Adrenal gland (tissue), 12 donors: Measurements from ENCODE around the gene TMEM63C. TPM values are rescaled to one million over a fixed set of nuclear protein-coding genes. Genes with fewer than 3 reads are reported as not detected.

Experiments
- DNase-seq, 7 donors: peaks; one replicate each; pipeline ENCODE4 v3.0.0-alpha.2; 2019 to 2020
- H3K27ac ChIP-seq, 5 donors: fragments of 200-600 bp; sonication (generic) in 4 of 5; 1 replicate in 3 of 5; 2 replicates in 2 of 5; pipeline versions ENCODE4 v1.5.1 to v1.8.0; 2016 to 2020; ENCODE audit warnings: mild to moderate bottlenecking in 1 of 5
- H3K27me3 ChIP-seq: fragments of 200-600 bp; 2 replicates; pipeline ENCODE4 v1.8.0; 2021
- H3K36me3 ChIP-seq, 2 donors: fragments of 200-600 bp; replicated peaks in 1 of 2; 1 replicate in 1 of 2; 2 replicates in 1 of 2; pipeline versions ENCODE4 v1.5.1 to v1.8.0; 2018 to 2022
- H3K4me1 ChIP-seq, 2 donors: fragments of 200-600 bp; replicated peaks in 1 of 2; 1 replicate in 1 of 2; 2 replicates in 1 of 2; pipeline versions ENCODE4 v1.5.1 to v1.8.0; 2018 to 2021
- H3K4me3 ChIP-seq, 4 donors: fragments of 200-600 bp; sonication (generic) in 3 of 4; one replicate each; pipeline ENCODE4 v1.5.1; 2016 to 2018
- H3K9me3 ChIP-seq, 3 donors: fragments of 200-600 bp; sonication (generic) in 1 of 3; replicated peaks in 1 of 3; 1 replicate in 2 of 3; 2 replicates in 1 of 3; pipeline versions ENCODE4 v1.5.1 to v1.8.0; 2016 to 2021
- POLR2A ChIP-seq, 2 donors: fragments of 450-650 bp; IDR thresholded peaks; one replicate each; pipeline ENCODE4 v1.6.1; 2017; ENCODE audit warnings: antibody characterized with exemption in 2 of 2, mild to moderate bottlenecking in 2 of 2, moderate library complexity in 1 of 2
- WGBS, 4 donors: extraction: QIAGEN DNeasy Blood & Tissue Kit in 2 of 4; methylation state at CpG; one replicate each; pipeline versions ENCODE4 v1.1.5 to v1.1.7; 2013 to 2017; 5-methylcytosine and 5-hydroxymethylcytosine counted together
- intact Hi-C, 2 donors: fragments of 100-400 bp; cut with DNase I; formaldehyde crosslinking; loops; one replicate each; pipeline versions ENCODE4 v1.14.1 to v1.15.0; 2022 to 2023
- polyA plus RNA-seq, 3 donors: library from polyadenylated mRNA; stranded (reverse); fragments of 200-250 nt in 2 of 3; fragments of 350-450 nt in 1 of 3; fragmentation: Illumina TruSeq in 1 of 3; extraction: RNeasy Lipid Tissue Mini Kit (QIAGEN cat#74804) in 1 of 3; gene quantifications; one replicate each; pipeline ENCODE4 v1.2.3, GENCODE V29; 2013 to 2014
- total RNA-seq, 9 donors: library from RNA; depleted of rRNA in 4 of 9; stranded (reverse); fragments of >200 nt in 4 of 9; fragments of 120-200 nt in 1 of 9; fragmentation: NEBNext Ultra II Directional in 1 of 9; extraction: Animal tissue kit (Norgen Biotek cat#: 25700) in 1 of 9; gene quantifications; one replicate each; pipeline versions ENCODE4 v1.1.0 to v1.2.4, GENCODE V29; 2013 to 2023
- TF ChIP-seq, protein P1 (sequence below), 6 experiments: fragments of 450-650 bp in 4 of 6; fragments of 200-600 bp in 2 of 6; sonication (generic) in 1 of 6; IDR thresholded peaks; 1 replicate in 5 of 6; 2 replicates in 1 of 6; pipeline versions ENCODE4 v1.5.1 to v1.8.0; 2016 to 2021; ENCODE audit warnings: antibody characterized with exemption in 6 of 6, mild to moderate bottlenecking in 2 of 6, moderate library complexity in 1 of 6
- donor health status: healthy with polysubstance abuse.
- donor health status: Bipolar disorder and iron deficiency.
- donor health status: DM: yes; HTN: yes; CAD: no.
- donor health status: DM: no; HTN: no; CAD: no.
- donor health status: DM: no; HTN: no; CAD: no.
- donor health status: DM: yes; HTN: yes; CAD: no.

Gene TMEM63C
- total and polyA plus RNA-seq, 12 donors: 2.7 to 21.2 (median 8.3) TPM

DNA sequence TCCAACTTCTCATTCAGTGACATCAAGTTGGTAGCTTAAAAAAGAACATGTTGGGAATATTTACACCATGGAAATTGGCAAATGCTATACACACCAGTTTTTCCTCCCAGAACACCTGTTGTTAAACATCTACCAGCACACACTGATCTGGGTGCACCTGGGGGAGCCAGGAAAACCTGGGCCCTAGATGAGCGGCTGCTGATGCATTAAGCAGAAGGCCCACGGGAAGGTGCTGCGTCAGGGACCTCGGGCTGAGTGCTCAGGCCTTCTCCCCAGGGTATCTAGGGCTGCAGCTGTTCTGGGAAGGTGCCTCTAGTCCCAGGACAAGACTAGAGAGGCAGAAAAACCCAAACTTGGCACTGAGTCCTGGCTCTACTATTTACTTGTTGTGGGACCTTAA, 92.2 kb downstream of the TMEM63C start:
- H3K27ac ChIP-seq: no peak overlapping the region
- no peak overlapping the region for H3K4me3 ChIP-seq
- no peak for DNase-seq
- intact Hi-C loops: no loop called here
- H3K4me1 ChIP-seq: no peaks in the 10 kb centered on the region
- no peaks in the 10 kb centered on the region for H3K9me3 ChIP-seq
- WGBS, 4 donors: 70 to 91% (median 82%) methylated on average over 4 of the region's 4 CpGs
- TF ChIP-seq POLR2A (IDR thresholded peaks at IDR 0.05): no peak
- TF ChIP-seq, protein P1, sequence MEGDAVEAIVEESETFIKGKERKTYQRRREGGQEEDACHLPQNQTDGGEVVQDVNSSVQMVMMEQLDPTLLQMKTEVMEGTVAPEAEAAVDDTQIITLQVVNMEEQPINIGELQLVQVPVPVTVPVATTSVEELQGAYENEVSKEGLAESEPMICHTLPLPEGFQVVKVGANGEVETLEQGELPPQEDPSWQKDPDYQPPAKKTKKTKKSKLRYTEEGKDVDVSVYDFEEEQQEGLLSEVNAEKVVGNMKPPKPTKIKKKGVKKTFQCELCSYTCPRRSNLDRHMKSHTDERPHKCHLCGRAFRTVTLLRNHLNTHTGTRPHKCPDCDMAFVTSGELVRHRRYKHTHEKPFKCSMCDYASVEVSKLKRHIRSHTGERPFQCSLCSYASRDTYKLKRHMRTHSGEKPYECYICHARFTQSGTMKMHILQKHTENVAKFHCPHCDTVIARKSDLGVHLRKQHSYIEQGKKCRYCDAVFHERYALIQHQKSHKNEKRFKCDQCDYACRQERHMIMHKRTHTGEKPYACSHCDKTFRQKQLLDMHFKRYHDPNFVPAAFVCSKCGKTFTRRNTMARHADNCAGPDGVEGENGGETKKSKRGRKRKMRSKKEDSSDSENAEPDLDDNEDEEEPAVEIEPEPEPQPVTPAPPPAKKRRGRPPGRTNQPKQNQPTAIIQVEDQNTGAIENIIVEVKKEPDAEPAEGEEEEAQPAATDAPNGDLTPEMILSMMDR (IDR thresholded peaks at IDR 0.05): no peak
- peaks cover 0 to 21% of the 10 kb centered on the region in 2 donors for H3K36me3 ChIP-seq
- peaks cover 19% of the 10 kb centered on the region for H3K27me3 ChIP-seq

- Histone ChIP-seq H3K36me3 (peaks cover 0 to 34% of the 10 kb centered on the region in 2 donors), H3K4me3 (no peak overlapping the region), H3K9me3 (no peaks in the 10 kb centered on the region), H3K27me3 (peaks cover 19% of the 10 kb centered on the region), H3K4me1 (no peaks in the 10 kb centered on the region), H3K27ac (peak overlapping the region in 1 of 5 donors; percentile 8)
- WGBS, 4 donors: 76 to 89% (median 81%) methylated on average over 4 to 5 of the region's 5 CpGs
- TF ChIP-seq POLR2A (IDR thresholded peaks at IDR 0.05): no peak
- TF ChIP-seq, protein P1 (IDR thresholded peaks at IDR 0.05): no peak
- intact Hi-C loops: no loop called here
- no peak for DNase-seq
These were observed 93.5 kb downstream of the TMEM63C start for GRCh38 chr14:77275041-77275580.

DNA sequence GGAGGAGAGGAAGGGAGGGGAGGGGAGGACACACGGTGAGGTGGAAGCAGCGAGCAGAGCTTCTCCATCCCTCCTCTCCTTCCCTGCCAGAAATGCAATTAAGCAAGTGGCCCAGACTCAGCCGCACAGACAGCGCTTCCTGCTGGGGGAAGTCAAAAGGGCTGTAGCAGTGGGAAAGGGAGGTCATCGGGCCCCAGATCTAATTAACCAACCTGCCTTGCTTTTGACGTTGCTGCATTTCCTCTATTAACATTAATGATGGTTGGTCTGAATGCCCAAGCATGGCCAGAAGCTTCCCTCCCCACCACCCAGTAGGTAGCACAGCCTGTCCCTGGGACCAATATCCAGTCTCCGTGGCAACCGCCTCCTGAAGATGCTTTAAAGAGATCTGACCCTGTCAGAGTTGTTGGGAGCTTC, 94.0 kb downstream of the TMEM63C start:
- Histone ChIP-seq H3K4me3 (no peak overlapping the region), H3K4me1 (no peaks in the 10 kb centered on the region), H3K36me3 (peaks cover 0 to 34% of the 10 kb centered on the region in 2 donors), H3K9me3 (no peaks in the 10 kb centered on the region), H3K27me3 (peaks cover 15% of the 10 kb centered on the region), H3K27ac (peak overlapping the region in 1 of 5 donors; percentile 8)
- DNase-seq: peak in 1 of 7 donors; percentile 79
- WGBS, 4 donors: 59 to 75% (median 64%) methylated on average over 8 of the region's 8 CpGs
- TF ChIP-seq POLR2A (IDR thresholded peaks at IDR 0.05): no peak
- TF ChIP-seq, protein P1 (IDR thresholded peaks at IDR 0.05): no peak
- intact Hi-C loops: no loop called here

DNA sequence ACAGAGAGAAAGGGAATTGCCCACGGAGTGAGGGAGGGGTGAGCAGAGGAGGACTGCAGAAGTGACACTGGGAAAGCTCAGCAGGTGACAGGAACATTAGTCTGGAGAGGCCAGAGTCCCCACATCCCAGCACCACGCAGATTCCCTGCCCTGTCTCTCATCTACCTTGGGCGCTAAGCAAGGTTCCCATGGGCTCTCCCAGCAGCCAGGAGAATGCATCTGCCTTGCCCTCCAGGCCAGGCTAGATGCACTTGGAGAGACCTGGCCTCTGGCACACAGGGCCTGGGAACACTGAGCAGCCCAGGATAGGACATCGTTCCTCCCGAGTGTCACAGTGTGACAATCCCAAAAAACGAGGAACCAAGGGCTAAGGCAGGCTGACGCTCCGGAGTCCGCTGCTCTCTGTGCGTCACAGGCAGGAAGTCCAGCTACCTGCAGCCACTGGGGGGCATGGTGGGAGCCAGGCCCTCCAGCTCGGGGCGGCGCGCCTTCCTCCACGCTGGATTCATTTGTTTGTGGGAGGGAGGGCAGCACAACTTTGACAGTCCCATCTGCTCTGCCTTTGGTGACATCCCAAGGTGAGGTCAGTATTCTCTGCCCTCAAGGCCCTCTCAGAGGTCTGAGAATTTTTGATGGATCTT, 94.8 kb downstream of the TMEM63C start:
- intact Hi-C loops: no loop called here
- H3K4me3 ChIP-seq: no peak overlapping the region
- no peak for DNase-seq
- peak overlapping the region in 1 of 5 donors; percentile 8 for H3K27ac ChIP-seq
- TF ChIP-seq POLR2A (IDR thresholded peaks at IDR 0.05): no peak
- TF ChIP-seq, protein P1 (IDR thresholded peaks at IDR 0.05): no peak
- H3K9me3 ChIP-seq: no peaks in the 10 kb centered on the region
- peaks cover 0 to 34% of the 10 kb centered on the region in 2 donors for H3K36me3 ChIP-seq
- 85 to 95% (median 91%) methylated on average over 4 to 15 of the region's 15 CpGs for WGBS, 4 donors
- peaks cover 7% of the 10 kb centered on the region for H3K27me3 ChIP-seq
- no peaks in the 10 kb centered on the region for H3K4me1 ChIP-seq
